Rectal smooth muscle tissue (tissue), 1 donor: Measurements from ENCODE around the gene TAGLN.
A peak's percentile ranks its signal among the peaks of the same experiment; 100 is the strongest.

ENCODE experiments used
- H3K27ac ChIP-seq: one replicate; pipeline ENCODE4 v1.7.0; 2013; ENCODE audit warnings: low read depth, low read length, inconsistent platforms
- H3K27me3 ChIP-seq: one replicate; pipeline ENCODE4 v1.7.0; 2013; ENCODE audit warnings: low read length; ENCODE audit not compliant: control insufficient read depth, insufficient read depth
- H3K36me3 ChIP-seq: one replicate; pipeline ENCODE4 v1.7.0; 2013; ENCODE audit warnings: low read length; ENCODE audit not compliant: control insufficient read depth, insufficient read depth
- H3K4me1 ChIP-seq: one replicate; pipeline ENCODE4 v1.7.0; 2013; ENCODE audit warnings: low read length; ENCODE audit not compliant: control insufficient read depth, insufficient read depth
- H3K4me3 ChIP-seq: one replicate; pipeline ENCODE4 v1.7.0; 2013; ENCODE audit warnings: low read length
- H3K9ac ChIP-seq: one replicate; pipeline ENCODE4 v1.7.0; 2013; ENCODE audit warnings: low read length

Gene TAGLN

GRCh38 chr11:117175104-117175503 lies 24.1 kb upstream of the TAGLN start:
- no peak overlapping the region for H3K27ac ChIP-seq
- H3K36me3 ChIP-seq = no peaks in the 10 kb centered on the region
- no peak overlapping the region for H3K4me3 ChIP-seq
- H3K4me1 ChIP-seq = peaks cover 17% of the 10 kb centered on the region
- H3K9ac ChIP-seq = no peak overlapping the region
- H3K27me3 ChIP-seq = no peaks in the 10 kb centered on the region

GRCh38 chr11:117175781-117176180 lies 23.4 kb upstream of the TAGLN start:
- Histone ChIP-seq H3K9ac (no peak overlapping the region), H3K27me3 (no peaks in the 10 kb centered on the region), H3K36me3 (no peaks in the 10 kb centered on the region), H3K4me3 (no peak overlapping the region), H3K27ac (no peak overlapping the region), H3K4me1 (peaks cover 16% of the 10 kb centered on the region)

- H3K27me3 ChIP-seq = no peaks in the 10 kb centered on the region
- H3K36me3 ChIP-seq = no peaks in the 10 kb centered on the region
- H3K4me3 ChIP-seq = no peak overlapping the region
- no peak overlapping the region for H3K27ac ChIP-seq
- no peak overlapping the region for H3K9ac ChIP-seq
- H3K4me1 ChIP-seq = peaks cover 20% of the 10 kb centered on the region
Measured at GRCh38 chr11:117176186-117176585, 23.0 kb upstream of the TAGLN start.

GRCh38 chr11:117177534-117178209 lies 21.5 kb upstream of the TAGLN start:
- Histone ChIP-seq H3K27ac (peak overlapping the region; percentile 94), H3K4me1 (peaks cover 23% of the 10 kb centered on the region)

GRCh38 chr11:117178210-117179034 lies 20.7 kb upstream of the TAGLN start, which contains the start of gene SIDT2:
TSS of gene SIDT2 (plus strand) at chr11:117178743. CDS start at chr11:117179264, 521 bp downstream.
- Histone ChIP-seq H3K27me3 (no peaks in the 10 kb centered on the region), H3K9ac (peak within 1 kb of the TSS; percentile 84), H3K4me1 (peaks cover 23% of the 10 kb centered on the region), H3K36me3 (peaks cover 10% of the 10 kb centered on the region), H3K27ac (peak within 1 kb of the TSS; percentile 94), H3K4me3 (peak within 1 kb of the TSS; percentile 92)

More at GRCh38 chr11:117177534-117178209, 21.5 kb upstream of the TAGLN start:
- Histone ChIP-seq H3K4me3 (peak overlapping the region; percentile 92), H3K9ac (peak overlapping the region; percentile 84), H3K27me3 (no peaks in the 10 kb centered on the region), H3K36me3 (peaks cover 9% of the 10 kb centered on the region)

- H3K4me1 ChIP-seq = peaks cover 23% of the 10 kb centered on the region
- H3K36me3 ChIP-seq = peaks cover 14% of the 10 kb centered on the region
- H3K27me3 ChIP-seq = no peaks in the 10 kb centered on the region
- H3K27ac ChIP-seq = peak overlapping the region; percentile 94
- H3K9ac ChIP-seq = peak overlapping the region; percentile 84
- H3K4me3 ChIP-seq = peak overlapping the region; percentile 92
Measured at GRCh38 chr11:117179048-117179999, 19.8 kb upstream of the TAGLN start.

- H3K27ac ChIP-seq = peak overlapping the region; percentile 94
- peaks cover 14% of the 10 kb centered on the region for H3K36me3 ChIP-seq
Measured at GRCh38 chr11:117180020-117180419, 19.1 kb upstream of the TAGLN start.

GRCh38 chr11:117180661-117181585 lies 18.2 kb upstream of the TAGLN start:
- no peak overlapping the region for H3K9ac ChIP-seq
- peak overlapping the region; percentile 55 for H3K4me3 ChIP-seq
- no peaks in the 10 kb centered on the region for H3K27me3 ChIP-seq
- peaks cover 16% of the 10 kb centered on the region for H3K36me3 ChIP-seq
- H3K4me1 ChIP-seq = peaks cover 23% of the 10 kb centered on the region
- no peak overlapping the region for H3K27ac ChIP-seq

More at GRCh38 chr11:117180020-117180419, 19.1 kb upstream of the TAGLN start:
- Histone ChIP-seq H3K4me1 (peaks cover 23% of the 10 kb centered on the region), H3K9ac (no peak overlapping the region), H3K27me3 (no peaks in the 10 kb centered on the region), H3K4me3 (peak overlapping the region; percentile 92)

- Histone ChIP-seq H3K27ac (no peak overlapping the region), H3K4me1 (peaks cover 23% of the 10 kb centered on the region), H3K27me3 (no peaks in the 10 kb centered on the region), H3K36me3 (peaks cover 19% of the 10 kb centered on the region), H3K9ac (no peak overlapping the region), H3K4me3 (no peak overlapping the region)
Measured at GRCh38 chr11:117181586-117182550, 17.3 kb upstream of the TAGLN start.

- H3K27ac ChIP-seq = no peak overlapping the region
- H3K4me3 ChIP-seq = no peak overlapping the region
- H3K9ac ChIP-seq = no peak overlapping the region
- no peaks in the 10 kb centered on the region for H3K27me3 ChIP-seq
- H3K36me3 ChIP-seq = peaks cover 26% of the 10 kb centered on the region
- H3K4me1 ChIP-seq = peaks cover 23% of the 10 kb centered on the region
Measured at GRCh38 chr11:117182551-117182935, 16.6 kb upstream of the TAGLN start.
